Activated CD4-positive, alpha-beta T cell treated with anti-CD3 and anti-CD28 coated beads, Interleukin-2, amount 50 U/mL, for 4 hours (primary cell): ENCODE data around the gene SARM1.
"Not testable (repeated sequence)": the region's sequence is repeated elsewhere in the genome, so short reads cannot be mapped to it uniquely, and the experiment has no call there.

ENCODE experiments used
- DNase-seq, 2 experiments: peaks; one replicate each; pipeline ENCODE4 v3.0.0-alpha.2; 2020

The SARM1 gene

DNA sequence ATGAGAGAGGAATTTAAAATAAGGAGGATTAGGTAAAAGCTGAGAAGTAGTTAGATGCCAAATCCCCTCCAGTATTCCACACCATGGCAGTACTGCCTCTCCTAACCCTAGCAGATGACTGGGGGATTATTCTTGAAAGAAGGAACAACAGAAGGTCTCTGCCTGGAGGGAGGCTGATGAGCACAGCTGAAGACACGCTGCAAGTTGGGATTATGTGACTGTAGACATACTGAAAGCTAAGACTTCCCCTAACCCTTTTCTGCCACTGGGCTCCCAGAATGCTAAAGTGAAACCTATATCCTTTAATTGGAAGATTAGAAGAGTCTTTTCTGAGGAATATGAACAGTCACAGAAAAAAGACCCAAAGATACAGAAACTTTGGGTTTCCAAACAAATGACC, 62.2 kb downstream of the SARM1 start:
- DNase-seq: no peak

DNA sequence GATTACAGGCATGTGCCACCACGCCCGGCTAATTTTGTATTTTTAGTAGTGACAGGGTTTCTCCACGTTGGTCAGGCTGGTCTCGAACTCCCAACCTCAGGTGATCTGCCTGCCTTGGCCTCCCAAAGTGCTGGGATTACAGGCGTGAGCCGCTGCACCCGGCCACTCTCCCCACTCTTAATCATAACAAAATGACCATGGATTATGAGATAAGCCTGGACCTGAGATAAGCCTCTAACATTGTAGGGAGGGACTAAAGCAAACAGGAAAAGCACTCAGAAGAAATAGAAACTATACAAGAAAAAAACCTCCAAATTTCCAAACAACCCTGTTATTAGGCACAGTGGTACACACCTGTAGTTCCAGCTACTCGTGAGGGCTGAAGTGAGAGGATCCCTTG, 62.8 kb downstream of the SARM1 start:
- DNase-seq: not testable (repeated sequence)

DNA sequence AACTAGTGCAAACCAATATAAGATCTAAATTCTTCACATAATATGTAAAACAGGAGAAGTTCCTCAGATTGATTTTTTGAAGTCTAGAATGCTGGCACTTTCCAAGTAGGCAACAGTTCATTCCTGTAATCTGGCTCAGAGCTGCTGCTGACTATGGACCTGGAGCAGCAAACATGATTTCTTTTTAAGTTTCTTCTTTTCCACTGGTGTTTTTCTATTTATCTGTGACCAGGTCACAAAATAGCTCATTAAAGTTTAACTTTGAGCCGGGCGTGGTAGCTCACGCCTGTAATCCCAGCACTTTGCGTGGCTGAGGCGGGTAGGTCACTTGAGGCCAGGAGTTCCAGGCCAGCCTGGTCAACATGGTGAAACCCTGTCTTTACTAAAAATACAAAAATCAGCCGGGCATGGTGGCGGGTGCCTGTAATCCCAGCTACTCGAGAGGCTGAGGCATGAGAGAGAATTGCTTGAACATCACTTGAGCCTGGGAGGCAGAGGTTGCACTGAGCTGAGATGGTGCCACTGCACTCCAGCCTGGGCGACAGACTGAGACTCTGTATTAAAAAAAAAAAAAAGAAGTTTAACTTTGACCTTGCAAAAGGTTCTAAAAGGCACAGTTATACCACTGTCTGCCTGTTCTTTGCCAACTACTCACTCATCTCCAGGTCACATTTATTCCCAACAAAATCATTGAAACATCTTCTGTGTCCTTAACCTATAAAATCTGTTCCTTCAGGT, 72.6 kb downstream of the SARM1 start:
- no peak for DNase-seq

DNA sequence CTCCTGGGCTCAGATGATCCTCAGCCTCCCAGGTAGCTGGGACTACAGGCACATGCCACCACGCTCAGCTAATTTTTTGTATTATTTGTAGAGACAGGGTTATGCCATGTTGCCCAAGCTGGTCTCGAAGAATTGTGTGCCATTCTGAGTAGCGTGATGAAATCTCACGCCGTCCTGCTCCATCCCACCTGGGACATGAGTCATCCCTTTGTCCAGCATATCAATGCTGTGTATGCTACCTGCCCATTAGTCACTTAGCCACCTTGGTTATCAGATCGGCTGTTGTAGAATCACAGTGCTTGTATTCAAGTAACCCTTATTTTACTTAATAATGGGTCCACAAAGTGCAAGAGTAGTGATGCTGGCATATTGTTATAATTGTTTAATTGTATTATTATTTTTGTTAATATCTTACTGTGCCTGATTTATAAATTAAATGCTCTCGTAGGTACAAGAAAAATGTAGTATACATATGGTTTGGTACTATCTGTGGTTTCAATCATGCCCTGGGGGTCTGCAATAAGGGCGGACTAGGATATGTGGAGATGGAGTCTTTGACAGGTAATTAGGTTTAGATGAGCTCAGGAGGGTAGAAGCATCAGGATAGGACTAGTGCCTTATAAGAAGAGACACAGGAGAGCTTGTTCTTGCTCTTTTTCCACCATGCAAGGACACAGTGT, 75.4 kb downstream of the SARM1 start:
- no peak for DNase-seq

DNA sequence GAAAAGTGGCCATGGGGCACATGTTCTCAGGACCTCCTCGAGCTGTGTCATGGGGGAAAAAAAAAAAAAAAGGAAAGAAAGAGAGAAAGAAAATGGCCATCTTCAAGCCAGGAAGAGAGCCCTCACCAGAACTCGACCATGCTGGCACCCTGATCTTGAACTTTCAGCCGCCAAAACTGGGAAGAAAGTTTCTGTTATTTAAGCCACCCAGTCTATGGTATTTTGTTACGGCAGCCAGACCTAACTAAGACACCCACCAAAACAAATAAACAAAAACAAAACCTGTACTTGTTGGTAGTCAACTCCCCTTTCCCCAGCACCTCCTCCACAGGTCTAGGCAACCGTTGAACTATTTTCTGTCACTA, 75.9 kb downstream of the SARM1 start:
- DNase-seq: no peak

DNA sequence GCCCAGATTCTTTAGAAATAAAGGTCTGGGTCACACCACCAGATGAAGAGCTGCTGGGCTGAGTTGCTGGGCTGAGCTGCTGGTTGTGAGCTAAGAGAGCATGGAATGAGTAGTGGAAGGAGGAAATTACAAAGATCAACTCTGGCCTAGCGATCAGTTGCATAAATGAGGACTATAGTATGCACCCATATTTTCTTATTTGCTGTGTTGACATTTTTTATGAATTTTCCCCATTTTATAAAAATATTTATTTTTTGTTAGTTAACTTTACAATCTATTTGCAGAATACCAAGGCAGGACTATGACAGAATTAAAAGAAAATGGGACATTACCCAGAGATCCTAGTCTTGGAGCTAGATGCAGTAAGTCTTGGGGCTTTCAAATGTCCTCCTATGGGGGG, 78.4 kb downstream of the SARM1 start:
- DNase-seq: no peak
